Eye (tissue), 1 donor: Measurements from ENCODE around the gene DDX54.

ENCODE experiments used
- DNase-seq: peaks from one replicate; pipeline ENCODE4 v3.0.0-alpha.2; 2015

DDX54 gene

GRCh38 chr12:113189361-113189760, 4.1 kb upstream of the DDX54 start:
- no peak for DNase-seq

- no peak for DNase-seq
Observed at GRCh38 chr12:113186666-113187325, 1.5 kb upstream of the DDX54 start.

GRCh38 chr12:113186033-113186365, 721 bp upstream of the DDX54 start:
- DNase-seq = peak; percentile 74

- DNase-seq = peak; percentile 96
Observed at GRCh38 chr12:113184900-113185179, 438 bp downstream of the DDX54 start.

- no peak for DNase-seq
Observed at GRCh38 chr12:113184098-113184899, 979 bp downstream of the DDX54 start.

GRCh38 chr12:113183030-113183589, 2.2 kb downstream of the DDX54 start:
- DNase-seq = no peak

- DNase-seq = no peak
Observed at GRCh38 chr12:113181975-113182374, 3.3 kb downstream of the DDX54 start.

GRCh38 chr12:113180333-113180732, 4.9 kb downstream of the DDX54 start:
- no peak for DNase-seq

- no peak for DNase-seq
Observed at GRCh38 chr12:113179023-113179422, 6.3 kb downstream of the DDX54 start.

- DNase-seq = peak; percentile 88
Observed at GRCh38 chr12:113174461-113175384, 10.6 kb downstream of the DDX54 start.

GRCh38 chr12:113173081-113173698, 12.1 kb downstream of the DDX54 start:
- no peak for DNase-seq

- DNase-seq = no peak
Observed at GRCh38 chr12:113172185-113172584, 13.1 kb downstream of the DDX54 start.

GRCh38 chr12:113171543-113171942, 13.7 kb downstream of the DDX54 start:
- no peak for DNase-seq

- DNase-seq = no peak
Observed at GRCh38 chr12:113170926-113171325, 14.4 kb downstream of the DDX54 start.

- no peak for DNase-seq
Observed at GRCh38 chr12:113170457-113170856, 14.8 kb downstream of the DDX54 start.

- no peak for DNase-seq
Observed at GRCh38 chr12:113169697-113170096, 15.6 kb downstream of the DDX54 start.

GRCh38 chr12:113167868-113168267, 17.4 kb downstream of the DDX54 start:
- no peak for DNase-seq

GRCh38 chr12:113165521-113166450, 19.5 kb downstream of the DDX54 start:
- no peak for DNase-seq

GRCh38 chr12:113164014-113164413, 21.3 kb downstream of the DDX54 start:
- no peak for DNase-seq

GRCh38 chr12:113163030-113163360, 22.3 kb downstream of the DDX54 start:
- DNase-seq = no peak

- DNase-seq = peak; percentile 82
Observed at GRCh38 chr12:113162102-113163029, 22.9 kb downstream of the DDX54 start.
